HG02642 (cell line): ENCODE data around the gene FBRSL1.

Experiments used
- ATAC-seq: cut with Tn5 transposase; IDR thresholded peaks from one replicate; pipeline ENCODE4 v1.9.1; 2021; ENCODE audit warnings: mild to moderate bottlenecking; ENCODE audit not compliant: unreplicated experiment, poor library complexity

The FBRSL1 gene

GRCh38 chr12:132534076-132534475 lies 44.1 kb downstream of the FBRSL1 start:
- ATAC-seq, result no peak

- ATAC-seq, result no peak
Observed at GRCh38 chr12:132535019-132535418, 45.1 kb downstream of the FBRSL1 start.

GRCh38 chr12:132536102-132536876 lies 46.3 kb downstream of the FBRSL1 start:
- ATAC-seq, result no peak

GRCh38 chr12:132537049-132537448 lies 47.1 kb downstream of the FBRSL1 start:
- no peak for ATAC-seq

GRCh38 chr12:132537836-132538662 lies 48.1 kb downstream of the FBRSL1 start:
- no peak for ATAC-seq

GRCh38 chr12:132538663-132538990 lies 48.7 kb downstream of the FBRSL1 start:
- no peak for ATAC-seq

- ATAC-seq, result no peak
Observed at GRCh38 chr12:132539016-132539773, 49.2 kb downstream of the FBRSL1 start.

GRCh38 chr12:132540436-132540835 lies 50.5 kb downstream of the FBRSL1 start:
- no peak for ATAC-seq

- ATAC-seq, result no peak
Observed at GRCh38 chr12:132541200-132541599, 51.2 kb downstream of the FBRSL1 start.

- ATAC-seq, result no peak
Observed at GRCh38 chr12:132541996-132542395, 52.0 kb downstream of the FBRSL1 start.

- no peak for ATAC-seq
Observed at GRCh38 chr12:132542661-132543060, 52.7 kb downstream of the FBRSL1 start.

- no peak for ATAC-seq
Observed at GRCh38 chr12:132543298-132544079, 53.5 kb downstream of the FBRSL1 start.

- no peak for ATAC-seq
Observed at GRCh38 chr12:132544080-132544397, 54.1 kb downstream of the FBRSL1 start.

GRCh38 chr12:132544498-132544897 lies 54.5 kb downstream of the FBRSL1 start:
- ATAC-seq, result no peak

- ATAC-seq, result no peak
Observed at GRCh38 chr12:132545164-132545953, 55.4 kb downstream of the FBRSL1 start.

GRCh38 chr12:132545955-132546354 lies 56.0 kb downstream of the FBRSL1 start:
- ATAC-seq, result no peak

- ATAC-seq, result no peak
Observed at GRCh38 chr12:132546647-132547046, 56.7 kb downstream of the FBRSL1 start.

GRCh38 chr12:132547205-132547740 lies 57.3 kb downstream of the FBRSL1 start:
- no peak for ATAC-seq

GRCh38 chr12:132548430-132549058 lies 58.6 kb downstream of the FBRSL1 start:
- no peak for ATAC-seq
